ENCODE results near the gene TRIM15. TPM values are rescaled to one million over a fixed set of nuclear protein-coding genes. Genes with fewer than 3 reads are reported as not detected.

TRIM15 gene
- total RNA-seq, 1 donor: not detected

GRCh38 chr6:30175765-30176164 lies 12.4 kb downstream of the TRIM15 start:
- Histone ChIP-seq H3K9me3 (ENCODE audit: low read depth, low read length) (peaks cover 4% of the 10 kb centered on the region), H4K20me1 (ENCODE audit: insufficient read depth, low read length) (no peaks in the 10 kb centered on the region), H3K36me3 (ENCODE audit: insufficient read depth, low read length) (no peaks in the 10 kb centered on the region), H3K4me3 (ENCODE audit: insufficient read depth, low read length) (no peak overlapping the region), H3K4me1 (ENCODE audit: insufficient read depth, low read length) (no peaks in the 10 kb centered on the region), H2AFZ (ENCODE audit: low read length) (no peak overlapping the region), H3K27me3 (ENCODE audit: insufficient read depth, low read length) (peaks cover 65% of the 10 kb centered on the region), H3K79me2 (ENCODE audit: insufficient read depth, low read length) (no peaks in the 10 kb centered on the region), H3K4me2 (ENCODE audit: insufficient read depth, low read length) (no peak overlapping the region), H3K27ac (ENCODE audit: low read depth, low read length) (no peak overlapping the region)
- TF ChIP-seq CTCF (IDR thresholded peaks at IDR 0.05; ENCODE audit: extremely low read depth, low read depth, low read length): no peak
- no peak for DNase-seq (ENCODE audit: insufficient read length, low spot score, missing footprints)

- no peaks in the 10 kb centered on the region for H3K79me2 ChIP-seq (ENCODE audit: insufficient read depth, low read length)
- H3K9me3 ChIP-seq (ENCODE audit: low read depth, low read length): peaks cover 4% of the 10 kb centered on the region
- H4K20me1 ChIP-seq (ENCODE audit: insufficient read depth, low read length): no peaks in the 10 kb centered on the region
Measured at GRCh38 chr6:30178837-30179236, 15.5 kb downstream of the TRIM15 start.

GRCh38 chr6:30180145-30180544 lies 16.8 kb downstream of the TRIM15 start:
- Histone ChIP-seq H3K27ac (ENCODE audit: low read depth, low read length) (no peak overlapping the region), H3K27me3 (ENCODE audit: insufficient read depth, low read length) (peaks cover 23% of the 10 kb centered on the region), H3K9me3 (ENCODE audit: low read depth, low read length) (peaks cover 4% of the 10 kb centered on the region), H3K4me1 (ENCODE audit: insufficient read depth, low read length) (no peaks in the 10 kb centered on the region), H3K4me2 (ENCODE audit: insufficient read depth, low read length) (no peak overlapping the region), H2AFZ (ENCODE audit: low read length) (no peak overlapping the region), H3K4me3 (ENCODE audit: insufficient read depth, low read length) (no peak overlapping the region), H3K79me2 (ENCODE audit: insufficient read depth, low read length) (no peaks in the 10 kb centered on the region), H4K20me1 (ENCODE audit: insufficient read depth, low read length) (no peaks in the 10 kb centered on the region), H3K36me3 (ENCODE audit: insufficient read depth, low read length) (peaks cover 2% of the 10 kb centered on the region)
- TF ChIP-seq CTCF (IDR thresholded peaks at IDR 0.05; ENCODE audit: extremely low read depth, low read depth, low read length): no peak
- no peak for DNase-seq (ENCODE audit: insufficient read length, low spot score, missing footprints)

More at GRCh38 chr6:30178837-30179236, 15.5 kb downstream of the TRIM15 start:
- Histone ChIP-seq H3K27me3 (ENCODE audit: insufficient read depth, low read length) (peaks cover 36% of the 10 kb centered on the region), H3K4me2 (ENCODE audit: insufficient read depth, low read length) (no peak overlapping the region), H3K36me3 (ENCODE audit: insufficient read depth, low read length) (no peaks in the 10 kb centered on the region), H2AFZ (ENCODE audit: low read length) (no peak overlapping the region), H3K27ac (ENCODE audit: low read depth, low read length) (no peak overlapping the region), H3K4me3 (ENCODE audit: insufficient read depth, low read length) (no peak overlapping the region), H3K4me1 (ENCODE audit: insufficient read depth, low read length) (no peaks in the 10 kb centered on the region)
- DNase-seq (ENCODE audit: insufficient read length, low spot score, missing footprints): no peak
- TF ChIP-seq CTCF (IDR thresholded peaks at IDR 0.05; ENCODE audit: extremely low read depth, low read depth, low read length): no peak

- Histone ChIP-seq H3K9me3 (ENCODE audit: low read depth, low read length) (peaks cover 4% of the 10 kb centered on the region), H4K20me1 (ENCODE audit: insufficient read depth, low read length) (no peaks in the 10 kb centered on the region)
Measured at GRCh38 chr6:30184417-30185031, 21.2 kb downstream of the TRIM15 start.

More at GRCh38 chr6:30184417-30185031, 21.2 kb downstream of the TRIM15 start:
- no peak overlapping the region for H3K27ac ChIP-seq (ENCODE audit: low read depth, low read length)
- no peak overlapping the region for H2AFZ ChIP-seq (ENCODE audit: low read length)
- no peak for DNase-seq (ENCODE audit: insufficient read length, low spot score, missing footprints)
- H3K36me3 ChIP-seq (ENCODE audit: insufficient read depth, low read length): peaks cover 29% of the 10 kb centered on the region
- no peaks in the 10 kb centered on the region for H3K27me3 ChIP-seq (ENCODE audit: insufficient read depth, low read length)
- no peaks in the 10 kb centered on the region for H3K4me1 ChIP-seq (ENCODE audit: insufficient read depth, low read length)
- no peak for TF ChIP-seq CTCF (IDR thresholded peaks at IDR 0.05; ENCODE audit: extremely low read depth, low read depth, low read length)
- H3K4me2 ChIP-seq (ENCODE audit: insufficient read depth, low read length): no peak overlapping the region
- no peaks in the 10 kb centered on the region for H3K79me2 ChIP-seq (ENCODE audit: insufficient read depth, low read length)
- no peak overlapping the region for H3K4me3 ChIP-seq (ENCODE audit: insufficient read depth, low read length)

All from osteoblast (primary cell).